GM06990 (cell line): Measurements from ENCODE around the gene OSBPL10.

Source experiments
- DNase-seq: peaks from one replicate; pipeline ENCODE4 v3.0.0-alpha.2; 2011; ENCODE audit not compliant: insufficient read length; ENCODE audit errors: extremely low read depth
- H3K27me3 ChIP-seq: replicated peaks from 2 replicates; pipeline ENCODE4 v1.6.0; 2011; ENCODE audit warnings: low read length; ENCODE audit not compliant: control insufficient read depth, insufficient read depth
- H3K36me3 ChIP-seq: 2 replicates; pipeline ENCODE4 v1.5.1; 2011; ENCODE audit warnings: low read length; ENCODE audit not compliant: control insufficient read depth, insufficient read depth
- H3K4me3 ChIP-seq: replicated peaks from 2 replicates; pipeline ENCODE4 v1.5.1; 2011; ENCODE audit warnings: low read depth, mild to moderate bottlenecking, control low read depth, low read length
- CTCF ChIP-seq: IDR thresholded peaks from 2 replicates; pipeline ENCODE4 v1.5.1; 2011; ENCODE audit warnings: low read length, control low read depth, mild to moderate bottlenecking, inconsistent platforms; ENCODE audit not compliant: insufficient read depth, poor library complexity, severe bottlenecking

Gene OSBPL10

GRCh38 chr3:31920310-31920709 lies 60.8 kb downstream of the OSBPL10 start:
- no peaks in the 10 kb centered on the region for H3K36me3 ChIP-seq
- H3K27me3 ChIP-seq = no peaks in the 10 kb centered on the region
- no peak for TF ChIP-seq CTCF
- H3K4me3 ChIP-seq = no peak overlapping the region
- DNase-seq = no peak

GRCh38 chr3:31919528-31919927 lies 61.5 kb downstream of the OSBPL10 start:
- no peak for DNase-seq

GRCh38 chr3:31918179-31919150 lies 62.6 kb downstream of the OSBPL10 start:
- DNase-seq = peak; percentile 54

More at GRCh38 chr3:31919528-31919927, 61.5 kb downstream of the OSBPL10 start:
- H3K36me3 ChIP-seq = no peaks in the 10 kb centered on the region
- no peaks in the 10 kb centered on the region for H3K27me3 ChIP-seq
- no peak overlapping the region for H3K4me3 ChIP-seq
- no peak for TF ChIP-seq CTCF

GRCh38 chr3:31917303-31918005 lies 63.6 kb downstream of the OSBPL10 start:
- DNase-seq = peak; percentile 31
- Histone ChIP-seq H3K27me3 (no peaks in the 10 kb centered on the region), H3K4me3 (peak overlapping the region; percentile 27), H3K36me3 (no peaks in the 10 kb centered on the region)
- no peak for TF ChIP-seq CTCF

More at GRCh38 chr3:31918179-31919150, 62.6 kb downstream of the OSBPL10 start:
- no peak for TF ChIP-seq CTCF
- no peaks in the 10 kb centered on the region for H3K36me3 ChIP-seq
- H3K4me3 ChIP-seq = no peak overlapping the region
- no peaks in the 10 kb centered on the region for H3K27me3 ChIP-seq

GRCh38 chr3:31911643-31912042 lies 69.4 kb downstream of the OSBPL10 start:
- no peak for TF ChIP-seq CTCF
- H3K36me3 ChIP-seq = no peaks in the 10 kb centered on the region
- no peak for DNase-seq
- no peaks in the 10 kb centered on the region for H3K27me3 ChIP-seq
- H3K4me3 ChIP-seq = no peak overlapping the region
